ENCODE measurements around the gene SF1.
A peak's percentile ranks its signal among the peaks of the same experiment; 100 is the strongest.

- TF ChIP-seq CTCF (IDR thresholded peaks at IDR 0.05; ENCODE audit: extremely low read depth in 1 of 2, insufficient read depth in 1 of 2, low read depth in 1 of 2, low read length in 2 of 2), result no peak
- no peak for TF ChIP-seq FOS (IDR thresholded peaks at IDR 0.05; ENCODE audit: borderline replicate concordance, insufficient read depth, low read length)
- no peak for TF ChIP-seq POLR2A (IDR thresholded peaks at IDR 0.05; ENCODE audit: low read depth, low read length)
- TF ChIP-seq JUN (IDR thresholded peaks at IDR 0.05; ENCODE audit: borderline replicate concordance, insufficient read depth, insufficient read length, low read depth), result no peak
- TF ChIP-seq EZH2 (IDR thresholded peaks at IDR 0.05; ENCODE audit: borderline replicate concordance, low read depth, low read length, severe bottlenecking), result no peak
- peak; percentile 46 for TF ChIP-seq POLR2AphosphoS5 (IDR thresholded peaks at IDR 0.05; ENCODE audit: insufficient read depth, low read depth, low read length)
Measured at GRCh38 chr11:64778223-64778472, 194 bp downstream of the SF1 start.

All from endothelial cell of umbilical vein (primary cell).